ENCODE results near the gene KCNJ4.
"Not testable (repeated sequence)": the region's sequence is repeated elsewhere in the genome, so short reads cannot be mapped to it uniquely, and the experiment has no call there.

The KCNJ4 gene

DNA sequence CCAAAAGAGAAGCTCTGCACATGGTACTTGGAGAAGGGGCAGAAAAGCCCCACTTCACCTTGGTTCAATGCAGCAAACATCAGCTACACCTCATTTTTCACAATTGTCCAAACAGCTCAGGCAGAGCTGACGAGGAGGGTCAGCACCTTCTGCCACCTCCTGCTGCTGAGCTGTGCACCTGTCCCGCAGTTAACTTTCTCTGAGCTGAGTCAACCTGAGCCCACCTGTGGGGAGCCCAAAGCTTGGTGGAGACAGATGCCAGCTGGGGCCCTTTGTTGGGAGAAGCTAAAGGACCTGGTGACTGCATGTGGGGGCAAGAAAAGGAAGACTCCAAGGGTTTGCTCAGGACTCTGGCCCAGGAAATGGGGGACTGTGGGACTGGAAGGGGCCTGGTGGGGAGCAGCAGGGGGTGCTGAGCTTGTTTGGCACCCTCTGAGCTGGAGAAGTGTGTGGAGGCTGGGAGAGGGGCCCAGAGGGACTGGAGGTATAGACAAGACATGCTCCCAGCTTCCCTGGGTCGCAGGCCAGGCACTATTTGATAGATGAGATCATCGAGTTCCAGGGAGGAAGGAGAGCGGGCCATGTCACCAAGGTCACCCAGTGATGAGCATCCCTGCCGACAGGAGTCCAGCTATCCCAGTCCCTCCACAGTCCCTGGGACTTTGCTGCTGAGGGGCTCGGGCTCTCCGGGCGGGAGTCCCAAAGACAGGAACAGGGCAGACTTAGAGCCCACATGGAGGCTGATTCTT is 53.5 kb downstream of the KCNJ4 start:
- H2BK15ac ChIP-seq (ENCODE audit: low read length): peak overlapping the region; percentile 70
- no peak overlapping the region for H3K4me2 ChIP-seq (ENCODE audit: insufficient read depth, low read length, poor library complexity, severe bottlenecking)
- peak overlapping the region; percentile 14 for H2BK12ac ChIP-seq (ENCODE audit: low read length)
- H3K23ac ChIP-seq (ENCODE audit: low read depth, low read length, poor library complexity): no peak overlapping the region
- H2BK5ac ChIP-seq (ENCODE audit: low read length): no peak overlapping the region
- no peak overlapping the region for H3K4me3 ChIP-seq (ENCODE audit: low read length in 2 of 2)
- no peak overlapping the region for H4K8ac ChIP-seq (ENCODE audit: low read depth, low read length)
- no peaks in the 10 kb centered on the region for H3K27me3 ChIP-seq (ENCODE audit: control insufficient read depth in 3 of 3, insufficient read depth in 3 of 3, low read depth in 1 of 3, low read length in 3 of 3)
- H3K9me3 ChIP-seq (replicated peaks in 1 of 2; ENCODE audit: control insufficient read depth in 2 of 2, insufficient read depth in 1 of 2, low read depth in 1 of 2, low read length in 2 of 2): no peaks in the 10 kb centered on the region
- H4K91ac ChIP-seq (ENCODE audit: low read depth, low read length, poor library complexity): no peak overlapping the region
- H2AK5ac ChIP-seq (ENCODE audit: low read depth, low read length): peak overlapping the region; percentile 78
- DNase-seq (ENCODE audit: low spot score): no peak
- no peaks in the 10 kb centered on the region for H3K79me1 ChIP-seq (ENCODE audit: low read depth, low read length)
- no peak overlapping the region for H3K14ac ChIP-seq (ENCODE audit: low read length)
- no peak overlapping the region for H2AFZ ChIP-seq (ENCODE audit: low read length)
- WGBS, 2 donors (ENCODE audit: extremely low coverage in 2 of 2, insufficient read length in 2 of 2, insufficient replicate concordance in 1 of 2): no CpG with 5 or more reads among the region's 9 CpGs
- peaks cover 10 to 28% of the 10 kb centered on the region in 2 donors for H3K4me1 ChIP-seq (ENCODE audit: control insufficient read depth in 2 of 2, insufficient read depth in 1 of 2, low read depth in 1 of 2, low read length in 2 of 2)
- H3K4ac ChIP-seq (ENCODE audit: low read length): no peak overlapping the region
- peak overlapping the region; percentile 58 for H3K18ac ChIP-seq (ENCODE audit: low read length)
- H3K27ac ChIP-seq (replicated peaks; ENCODE audit: low read length): no peak overlapping the region
- H3K9ac ChIP-seq (ENCODE audit: low read depth, low read length, poor library complexity): no peak overlapping the region
- no peaks in the 10 kb centered on the region for H3K36me3 ChIP-seq (replicated peaks in 1 of 2; ENCODE audit: control insufficient read depth in 2 of 2, insufficient read depth in 2 of 2, low read length in 2 of 2)
- H2BK120ac ChIP-seq (ENCODE audit: low read depth, low read length): peak overlapping the region; percentile 55

DNA sequence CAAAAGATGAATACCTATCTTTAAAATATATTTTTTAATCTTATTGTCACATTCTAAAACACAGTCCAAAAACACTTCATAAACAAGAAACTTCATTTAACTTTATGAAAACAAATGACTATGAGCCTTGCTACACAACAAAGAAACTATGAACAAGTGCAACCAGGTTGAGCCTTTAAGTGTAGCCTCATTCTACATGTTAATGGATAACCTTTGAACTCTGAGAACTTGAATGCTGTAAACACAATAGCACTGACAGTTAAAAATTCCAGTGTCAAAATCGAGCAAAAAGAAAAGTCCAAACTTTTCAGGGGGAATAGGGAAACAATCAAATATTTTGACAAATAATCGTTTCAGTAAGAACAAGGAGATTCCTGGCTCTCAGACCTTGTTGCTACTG is 54.7 kb downstream of the KCNJ4 start:
- no CpG with 5 or more reads among the region's 2 CpGs for WGBS, 2 donors (ENCODE audit: extremely low coverage in 2 of 2, insufficient read length in 2 of 2, insufficient replicate concordance in 1 of 2)
- H3K79me1 ChIP-seq (ENCODE audit: low read depth, low read length); H3K23ac ChIP-seq (ENCODE audit: low read depth, low read length, poor library complexity); H3K9me3 ChIP-seq (replicated peaks in 1 of 2; ENCODE audit: control insufficient read depth in 2 of 2, insufficient read depth in 1 of 2, low read depth in 1 of 2, low read length in 2 of 2); H3K27me3 ChIP-seq (ENCODE audit: control insufficient read depth in 3 of 3, insufficient read depth in 3 of 3, low read depth in 1 of 3, low read length in 3 of 3); H2BK12ac ChIP-seq (ENCODE audit: low read length); H3K4me3 ChIP-seq (ENCODE audit: low read length in 2 of 2); H2AK5ac ChIP-seq (ENCODE audit: low read depth, low read length); H3K36me3 ChIP-seq (replicated peaks in 1 of 2; ENCODE audit: control insufficient read depth in 2 of 2, insufficient read depth in 2 of 2, low read length in 2 of 2); H2BK120ac ChIP-seq (ENCODE audit: low read depth, low read length); H2BK5ac ChIP-seq (ENCODE audit: low read length); H3K27ac ChIP-seq (replicated peaks; ENCODE audit: low read length); H3K9ac ChIP-seq (ENCODE audit: low read depth, low read length, poor library complexity); H4K91ac ChIP-seq (ENCODE audit: low read depth, low read length, poor library complexity); H3K18ac ChIP-seq (ENCODE audit: low read length); H4K8ac ChIP-seq (ENCODE audit: low read depth, low read length); H2AFZ ChIP-seq (ENCODE audit: low read length); H3K14ac ChIP-seq (ENCODE audit: low read length); H3K4ac ChIP-seq (ENCODE audit: low read length); DNase-seq (ENCODE audit: low spot score); H2BK15ac ChIP-seq (ENCODE audit: low read length); H3K4me2 ChIP-seq (ENCODE audit: insufficient read depth, low read length, poor library complexity, severe bottlenecking): not testable (repeated sequence)
- peaks cover 10 to 29% of the 10 kb centered on the region in 2 donors for H3K4me1 ChIP-seq (ENCODE audit: control insufficient read depth in 2 of 2, insufficient read depth in 1 of 2, low read depth in 1 of 2, low read length in 2 of 2)

DNA sequence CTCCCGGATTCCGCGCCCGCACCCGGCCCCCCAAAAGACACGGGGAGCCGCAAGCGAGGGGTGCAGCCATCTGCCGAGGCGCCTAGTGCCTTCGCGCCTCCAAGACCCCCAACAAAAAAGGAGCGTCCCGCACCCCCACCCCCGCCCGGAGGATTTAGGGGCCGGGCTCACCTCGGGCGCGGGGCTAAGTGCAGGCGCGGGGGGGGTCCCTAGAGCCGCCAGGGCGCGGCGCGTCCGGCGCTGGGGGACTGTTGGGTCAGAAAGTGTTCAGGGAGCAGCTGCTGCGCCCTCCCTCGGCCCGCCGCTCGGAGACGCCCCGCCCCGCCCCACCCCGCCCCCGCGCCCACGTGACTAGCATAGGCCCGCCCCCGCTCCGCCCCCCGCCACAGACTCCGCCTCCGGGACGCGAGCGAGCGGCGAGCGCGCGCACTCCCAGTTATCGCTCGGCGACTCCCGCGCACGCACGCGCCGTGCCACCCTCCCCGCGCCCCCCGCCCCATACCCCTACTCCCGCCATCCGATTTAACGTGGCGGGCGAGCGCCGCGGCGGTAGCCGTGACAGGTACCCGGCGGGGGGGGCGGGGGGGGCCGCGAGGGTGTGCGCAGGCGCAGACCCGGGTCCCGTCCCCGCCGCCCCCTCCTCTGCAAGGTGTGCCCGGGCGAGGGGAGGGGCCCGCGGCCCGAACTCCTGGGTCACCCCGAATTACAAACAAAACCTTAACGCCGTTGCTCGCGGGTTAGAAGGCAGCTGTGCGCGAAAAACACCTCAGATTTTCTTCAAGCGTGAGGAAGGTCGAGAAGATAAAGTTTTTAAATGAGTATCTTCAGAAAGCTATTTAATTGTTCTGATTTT is 56.2 kb downstream of the KCNJ4 start:
- peak overlapping the region; percentile 57 for H3K4me2 ChIP-seq (ENCODE audit: insufficient read depth, low read length, poor library complexity, severe bottlenecking)
- H3K18ac ChIP-seq (ENCODE audit: low read length): peak overlapping the region; percentile 95
- H3K14ac ChIP-seq (ENCODE audit: low read length): no peak overlapping the region
- H2BK5ac ChIP-seq (ENCODE audit: low read length): peak overlapping the region; percentile 82
- H4K8ac ChIP-seq (ENCODE audit: low read depth, low read length): no peak overlapping the region
- peak overlapping the region; percentile 90 for H3K27ac ChIP-seq (replicated peaks; ENCODE audit: low read length)
- DNase-seq (ENCODE audit: low spot score): peak; percentile 90
- H2BK12ac ChIP-seq (ENCODE audit: low read length): no peak overlapping the region
- H3K4me1 ChIP-seq (ENCODE audit: control insufficient read depth in 2 of 2, insufficient read depth in 1 of 2, low read depth in 1 of 2, low read length in 2 of 2): peaks cover 10 to 27% of the 10 kb centered on the region in 2 donors
- no peak overlapping the region for H2BK15ac ChIP-seq (ENCODE audit: low read length)
- peak overlapping the region; percentile 61 to 87 for H3K4me3 ChIP-seq (ENCODE audit: low read length in 2 of 2)
- H3K9me3 ChIP-seq (replicated peaks in 1 of 2; ENCODE audit: control insufficient read depth in 2 of 2, insufficient read depth in 1 of 2, low read depth in 1 of 2, low read length in 2 of 2): no peaks in the 10 kb centered on the region
- H3K79me1 ChIP-seq (ENCODE audit: low read depth, low read length): no peaks in the 10 kb centered on the region
- H3K4ac ChIP-seq (ENCODE audit: low read length): no peak overlapping the region
- H3K9ac ChIP-seq (ENCODE audit: low read depth, low read length, poor library complexity): peak overlapping the region; percentile 77
- no peak overlapping the region for H3K23ac ChIP-seq (ENCODE audit: low read depth, low read length, poor library complexity)
- no peaks in the 10 kb centered on the region for H3K27me3 ChIP-seq (ENCODE audit: control insufficient read depth in 3 of 3, insufficient read depth in 3 of 3, low read depth in 1 of 3, low read length in 3 of 3)
- no peak overlapping the region for H4K91ac ChIP-seq (ENCODE audit: low read depth, low read length, poor library complexity)
- peak overlapping the region; percentile 89 for H2AFZ ChIP-seq (ENCODE audit: low read length)
- H3K36me3 ChIP-seq (replicated peaks in 1 of 2; ENCODE audit: control insufficient read depth in 2 of 2, insufficient read depth in 2 of 2, low read length in 2 of 2): no peaks in the 10 kb centered on the region
- H2AK5ac ChIP-seq (ENCODE audit: low read depth, low read length): no peak overlapping the region
- no peak overlapping the region for H2BK120ac ChIP-seq (ENCODE audit: low read depth, low read length)
- WGBS, 2 donors (ENCODE audit: extremely low coverage in 2 of 2, insufficient read length in 2 of 2, insufficient replicate concordance in 1 of 2): no CpG with 5 or more reads among the region's 102 CpGs

DNA sequence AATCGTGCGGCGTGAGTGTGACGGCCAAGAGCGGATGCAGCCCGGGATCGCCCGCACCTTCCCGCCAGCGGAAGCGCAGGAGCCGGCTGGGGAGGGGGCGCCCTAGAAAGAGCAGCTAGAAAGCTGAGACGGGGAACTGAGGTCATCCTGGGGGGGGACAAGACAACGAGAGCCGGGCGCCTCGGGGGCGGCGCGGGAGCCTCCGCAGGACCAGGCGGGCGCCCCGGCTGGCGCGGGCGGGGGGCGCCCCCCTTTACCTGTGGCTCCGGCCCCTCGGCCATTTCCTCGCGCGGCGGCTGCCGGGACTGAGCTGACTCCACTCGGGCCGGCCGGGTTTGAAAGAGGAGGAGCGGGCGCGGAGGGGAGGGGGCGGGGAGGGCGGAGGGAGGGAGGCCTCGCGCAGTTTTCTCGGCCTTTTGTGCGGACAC is 56.8 kb downstream of the KCNJ4 start:
- H3K14ac ChIP-seq (ENCODE audit: low read length); H2AK5ac ChIP-seq (ENCODE audit: low read depth, low read length); H3K9me3 ChIP-seq (replicated peaks in 1 of 2; ENCODE audit: control insufficient read depth in 2 of 2, insufficient read depth in 1 of 2, low read depth in 1 of 2, low read length in 2 of 2); H3K79me1 ChIP-seq (ENCODE audit: low read depth, low read length); H4K8ac ChIP-seq (ENCODE audit: low read depth, low read length); H2BK120ac ChIP-seq (ENCODE audit: low read depth, low read length); H3K36me3 ChIP-seq (replicated peaks in 1 of 2; ENCODE audit: control insufficient read depth in 2 of 2, insufficient read depth in 2 of 2, low read length in 2 of 2); H4K91ac ChIP-seq (ENCODE audit: low read depth, low read length, poor library complexity); H3K27me3 ChIP-seq (ENCODE audit: control insufficient read depth in 3 of 3, insufficient read depth in 3 of 3, low read depth in 1 of 3, low read length in 3 of 3); DNase-seq (ENCODE audit: low spot score); H3K4ac ChIP-seq (ENCODE audit: low read length); H2BK12ac ChIP-seq (ENCODE audit: low read length); H2BK15ac ChIP-seq (ENCODE audit: low read length): not testable (repeated sequence)
- Histone ChIP-seq H3K4me1 (ENCODE audit: control insufficient read depth in 2 of 2, insufficient read depth in 1 of 2, low read depth in 1 of 2, low read length in 2 of 2) (peaks cover 10 to 24% of the 10 kb centered on the region in 2 donors), H3K27ac (replicated peaks; ENCODE audit: low read length) (peak overlapping the region; percentile 90), H3K9ac (ENCODE audit: low read depth, low read length, poor library complexity) (peak overlapping the region; percentile 77), H2BK5ac (ENCODE audit: low read length) (peak overlapping the region; percentile 82), H3K4me2 (ENCODE audit: insufficient read depth, low read length, poor library complexity, severe bottlenecking) (peak overlapping the region; percentile 40), H2AFZ (ENCODE audit: low read length) (peak overlapping the region; percentile 89), H3K23ac (ENCODE audit: low read depth, low read length, poor library complexity) (peak overlapping the region; percentile 20), H3K4me3 (ENCODE audit: low read length in 2 of 2) (peak overlapping the region; percentile 61 to 87), H3K18ac (ENCODE audit: low read length) (peak overlapping the region; percentile 95)
- WGBS, 2 donors (ENCODE audit: extremely low coverage in 2 of 2, insufficient read length in 2 of 2, insufficient replicate concordance in 1 of 2): no CpG with 5 or more reads among the region's 48 CpGs

Measured in neuronal stem cell (in vitro differentiated cells).